K562 (cell line): ENCODE data around the gene CENPB. TPM values are rescaled to one million over a fixed set of nuclear protein-coding genes. Genes with fewer than 3 reads are reported as not detected.

Experiments
- ATAC-seq: fragments of 200-7000 bp; cut with Tn5 transposase; 3 replicates; pipeline ENCODE4 v1.9.1; 2020; ENCODE audit warnings: moderate library complexity
- BruUV-seq: library from RNA; stranded (reverse); fragments of 400-500 nt; replicated peaks from 2 replicates; lab custom pipeline; 2021; lab: Mats Ljungman, UMichigan
- CTCF ChIA-PET: fragments of 300-600 bp; formaldehyde crosslinking; extraction: SDS; loops from one replicate; lab custom pipeline; 2021; ENCODE audit warnings: low intra/inter-chr PET ratio; lab: Yijun Ruan, JAX
- POLR2A ChIA-PET: fragments of 300-600, 350-650 bp; sonication (Branson Sonifier 250); formaldehyde crosslinking; extraction: SDS; loops from one replicate; lab custom pipeline; 2021; ENCODE audit warnings: antibody characterized with exemption, inconsistent platforms; lab: Yijun Ruan, JAX
- DNase-seq, 4 experiments: peaks; one replicate each; pipeline versions ENCODE4 v3.0.0 to v3.0.0-alpha.2; 2011 to 2018; ENCODE audit warnings: low spot score in 3 of 4, mixed read lengths in 3 of 4; ENCODE audit errors: extremely low read depth in 1 of 4
- FAIRE-seq: peaks from 2 replicates; lab custom pipeline; 2011; peaks lifted over from hg19 to GRCh38; lab: Jason Lieb, UNC
- H2AFZ ChIP-seq: 2 replicates; pipeline ENCODE4 v1.6.0; 2011; ENCODE audit warnings: low read depth, low read length, control low read depth, inconsistent platforms
- H3K27ac ChIP-seq: fragments of 200-600 bp; 3 replicates; pipeline ENCODE4 v1.8.0; 2011; ENCODE audit warnings: low read depth, mild to moderate bottlenecking, control low read depth, inconsistent platforms, low read length, moderate library complexity, mixed read lengths; ENCODE audit errors: extremely low read depth
- H3K27me3 ChIP-seq, 2 experiments: fragments of 300-600 bp in 1 of 2; 2 replicates in 1 of 2; 3 replicates in 1 of 2; pipeline versions ENCODE4 v1.6.0 to v1.8.0; 2011; ENCODE audit warnings: inconsistent platforms in 2 of 2, low read length in 2 of 2, mild to moderate bottlenecking in 1 of 2, mixed read lengths in 1 of 2, moderate library complexity in 1 of 2; ENCODE audit not compliant: control insufficient read depth in 2 of 2, insufficient read depth in 2 of 2
- H3K36me3 ChIP-seq: fragments of 300-600 bp; 3 replicates; pipeline ENCODE4 v1.8.0; 2011; ENCODE audit warnings: mild to moderate bottlenecking, low read length, inconsistent platforms; ENCODE audit not compliant: control insufficient read depth, insufficient read depth
- H3K4me1 ChIP-seq, 2 experiments: fragments of 200-600 bp in 1 of 2; replicated peaks in 1 of 2; 2 replicates in 1 of 2; 3 replicates in 1 of 2; pipeline versions ENCODE4 v1.5.1 to v1.8.0; 2011; ENCODE audit warnings: inconsistent platforms in 2 of 2, low read length in 2 of 2, mild to moderate bottlenecking in 1 of 2, mixed read lengths in 1 of 2, moderate library complexity in 1 of 2; ENCODE audit not compliant: control insufficient read depth in 2 of 2, insufficient read depth in 2 of 2
- H3K4me2 ChIP-seq: 2 replicates; pipeline ENCODE4 v1.6.1; 2011; ENCODE audit warnings: low read length, control low read depth, inconsistent platforms, mixed read lengths; ENCODE audit not compliant: insufficient read depth
- H3K4me3 ChIP-seq: fragments of 200-600 bp; sonication (generic), shearing (Covaris generic); 2 replicates; pipeline ENCODE4 v1.5.1; 2016; ENCODE audit warnings: control low read depth, inconsistent platforms
- H3K79me2 ChIP-seq: fragments of 200-600 bp; 3 replicates; pipeline ENCODE4 v1.8.0; 2011; ENCODE audit warnings: low read length, inconsistent platforms; ENCODE audit not compliant: control insufficient read depth, insufficient read depth
- H3K9ac ChIP-seq, 2 experiments: 2 replicates each; pipeline versions ENCODE4 v1.6.0 to v1.6.1; 2011; ENCODE audit warnings: low read depth in 2 of 2, low read length in 2 of 2, control low read depth in 1 of 2, inconsistent platforms in 1 of 2, mild to moderate bottlenecking in 1 of 2, mixed read lengths in 1 of 2; ENCODE audit not compliant: insufficient read depth in 1 of 2
- H3K9me1 ChIP-seq: one replicate; pipeline ENCODE4 v1.6.0; 2011; ENCODE audit warnings: inconsistent platforms, mild to moderate bottlenecking, low read length, moderate library complexity; ENCODE audit not compliant: control insufficient read depth, insufficient read depth
- H3K9me3 ChIP-seq: replicated peaks from 2 replicates; pipeline ENCODE4 v1.5.1; 2011; ENCODE audit warnings: low read depth, low read length, inconsistent platforms; ENCODE audit not compliant: control insufficient read depth, insufficient read depth
- H4K20me1 ChIP-seq: replicated peaks from 2 replicates; pipeline ENCODE4 v1.6.1; 2011; ENCODE audit warnings: low read length, inconsistent platforms, mixed read lengths; ENCODE audit not compliant: control insufficient read depth, insufficient read depth
- CREBBP ChIP-seq: IDR thresholded peaks from one replicate; pipeline ENCODE4 v1.6.1; 2012; ENCODE audit warnings: low read depth, mild to moderate bottlenecking, control low read depth, inconsistent platforms, low read length
- MEIS2 ChIP-seq: fragments of 450-650 bp; IDR thresholded peaks from 2 replicates; pipeline ENCODE4 v1.6.1; 2014; ENCODE audit warnings: mild to moderate bottlenecking; ENCODE audit not compliant: partially characterized antibody
- TOE1 ChIP-seq, 2 experiments: fragments of 450-650 bp in 1 of 2; sonication (generic) in 1 of 2; formaldehyde crosslinking in 1 of 2; IDR thresholded peaks; 2 replicates each; pipeline versions ENCODE4 v1.7.1 to v1.8.0; 2016 to 2022; ENCODE audit warnings: borderline replicate concordance in 2 of 2, mild to moderate bottlenecking in 2 of 2, antibody characterized with exemption in 1 of 2, inconsistent platforms in 1 of 2, low read depth in 1 of 2, missing genetic modification reagents in 1 of 2, moderate library complexity in 1 of 2
- ZNF644 ChIP-seq: fragments of 200-800 bp; sonication (Bioruptor generic); IDR thresholded peaks from 2 replicates; pipeline ENCODE4 v1.6.1; 2016; ENCODE audit warnings: low read depth, missing genetic modification characterization, missing compliant biosample characterization
- WGBS: fragments of 100-300 bp; shearing (Covaris generic); methylation state at CpG from one replicate; pipeline ENCODE4 v1.1.6; 2016; ENCODE audit warnings: low coverage, mixed read lengths; ENCODE audit not compliant: insufficient coverage; ENCODE audit errors: missing lambda C conversion rate; 5-methylcytosine and 5-hydroxymethylcytosine counted together
- in situ Hi-C: fragments of 300-500 bp; cut with MboI; formaldehyde crosslinking; loops from 4 replicates; pipeline ENCODE4 v1.15.0; 2018; ENCODE audit warnings: inconsistent platforms, mixed read lengths
- intact Hi-C: fragments of 100-400 bp; cut with micrococcal nuclease; formaldehyde crosslinking; loops from 2 replicates; pipeline ENCODE4 v1.14.2; 2022
- polyA plus RNA-seq, 8 experiments: library from polyadenylated mRNA; depleted of rRNA in 4 of 8; stranded (reverse) in 5 of 8; unstranded in 3 of 8; fragments of >200 nt; fragmentation: Nextera tagmentation in 2 of 8; fragmentation: Illumina TruSeq in 1 of 8; extraction: Ambion mirVana in 2 of 8; extraction: Trizol in 1 of 8; gene quantifications; 2 replicates each; pipeline versions ENCODE4 v1.2.1 to v1.2.3, GENCODE V29; 2011 to 2014; ENCODE audit warnings: inconsistent platforms in 1 of 8, missing spikeins in 1 of 8
- total RNA-seq, 7 experiments: library from RNA; depleted of rRNA in 6 of 7; stranded (reverse); fragments of >200 nt in 6 of 7; fragmentation: Illumina TruSeq in 2 of 7; extraction: Trizol in 2 of 7; gene quantifications; 2 replicates each; pipeline versions ENCODE4 v1.2.1 to v1.2.3, GENCODE V29; 2011 to 2021; ENCODE audit warnings: low replicate concordance in 1 of 7

Gene CENPB
- total and polyA plus RNA-seq, 9 of the 15 experiments (the other 6 are each of a cell fraction or from before 2014, with no cell fraction given), result 0.17 to 70.8 (median 24.9) TPM

GRCh38 chr20:3759316-3759823, 27.2 kb downstream of the CENPB start (continued):
- no peak for TF ChIP-seq ZNF644 (tag)
- no peak for TF ChIP-seq CREBBP
- TF ChIP-seq, all 486 proteins: peak for 0

GRCh38 chr20:3758566-3758965, 28.0 kb downstream of the CENPB start:
- Histone ChIP-seq H4K20me1 (no peaks in the 10 kb centered on the region), H3K27me3 (no peaks in the 10 kb centered on the region), H3K4me1 (peaks cover 0 to 10% of the 10 kb centered on the region in 2 experiments; a peak in 2 of 5 replicates), H3K36me3 (peaks cover 55% of the 10 kb centered on the region; the same call in 2 of the 3 replicates), H2AFZ (no peak overlapping the region), H3K9me1 (no peaks in the 10 kb centered on the region), H3K4me3 (no peak overlapping the region), H3K9me3 (no peaks in the 10 kb centered on the region), H3K27ac (no peak overlapping the region), H3K9ac (no peak overlapping the region), H3K79me2 (peaks cover under 1% of the 10 kb centered on the region; the same call in 2 of the 3 replicates), H3K4me2 (no peak overlapping the region)
- TF ChIP-seq TOE1 (IDR thresholded peaks at IDR 0.05; ENCODE audit: borderline replicate concordance) (no peak), TOE1 (CRISPR knock-in tag; IDR thresholded peaks at IDR 0.05; ENCODE audit: borderline replicate concordance, low read depth) (no peak), MEIS2 (no peak)
- FAIRE-seq, result no peak
- CTCF ChIA-PET, result no interaction called here
- WGBS, result 95% methylated on average over 6 of the region's 11 CpGs
- no peak for DNase-seq
- no TSS peak for BruUV-seq
- POLR2A ChIA-PET, result no interaction called here
- ATAC-seq, result no peak
- intact Hi-C loops (no loop called here), in situ Hi-C loops (no loop called here)
